SK-N-SH (cell line): ENCODE data around the gene CLPTM1L. TPM values are rescaled to one million over a fixed set of nuclear protein-coding genes. Genes with fewer than 3 reads are reported as not detected.

Experiments
- CTCF ChIA-PET: fragments of 300-600, 350-600 bp; formaldehyde crosslinking; extraction: SDS; loops from one replicate; lab custom pipeline; 2021; lab: Yijun Ruan, JAX
- POLR2A ChIA-PET: fragments of 350-600 bp; sonication (Branson Sonifier 250); formaldehyde crosslinking; extraction: SDS; loops from one replicate; lab custom pipeline; 2020; ENCODE audit warnings: antibody characterized with exemption, inconsistent platforms; lab: Yijun Ruan, JAX
- DNase-seq: peaks from one replicate; pipeline ENCODE4 v3.0.0; 2012
- H2AFZ ChIP-seq: fragments of 200-600 bp; sonication (generic); 2 replicates; pipeline ENCODE4 v1.8.1; 2016; ENCODE audit warnings: antibody characterized with exemption, mild to moderate bottlenecking, low read depth
- H3F3A ChIP-seq: fragments of 200-600 bp; sonication (generic); replicated peaks from 2 replicates; pipeline ENCODE3; 2016; ENCODE audit warnings: antibody characterized with exemption, mild to moderate bottlenecking; ENCODE audit not compliant: insufficient read depth
- H3K27ac ChIP-seq, 2 experiments: fragments of 200-500 bp in 1 of 2; fragments of 200-600 bp in 1 of 2; sonication (Bioruptor generic) in 1 of 2; sonication (generic), shearing (Covaris generic) in 1 of 2; 2 replicates each; pipeline versions ENCODE4 v1.5.1 to v1.6.1; 2014 to 2016; ENCODE audit warnings: low read depth in 2 of 2, inconsistent platforms in 1 of 2, low read length in 1 of 2, mild to moderate bottlenecking in 1 of 2, mixed read lengths in 1 of 2
- H3K27me3 ChIP-seq: fragments of 200-600 bp; sonication (generic), shearing (Covaris generic); 2 replicates; pipeline ENCODE4 v1.6.1; 2016; ENCODE audit warnings: mixed run types; ENCODE audit not compliant: insufficient read depth
- H3K36me3 ChIP-seq, 2 experiments: fragments of 200-500 bp in 1 of 2; fragments of 200-600 bp in 1 of 2; sonication (Bioruptor generic) in 1 of 2; sonication (generic) in 1 of 2; replicated peaks in 1 of 2; 2 replicates each; pipeline versions ENCODE3 to v1.5.1; 2014 to 2016; ENCODE audit warnings: low read length in 1 of 2, mild to moderate bottlenecking in 1 of 2; ENCODE audit not compliant: insufficient read depth in 2 of 2, control insufficient read depth in 1 of 2
- H3K4me1 ChIP-seq, 2 experiments: fragments of 200-500 bp in 1 of 2; fragments of 200-600 bp in 1 of 2; sonication (Bioruptor generic) in 1 of 2; sonication (generic), shearing (Covaris generic) in 1 of 2; 2 replicates each; pipeline versions ENCODE4 v1.5.1 to v1.6.1; 2014 to 2016; ENCODE audit warnings: low read depth in 1 of 2, low read length in 1 of 2, mixed run types in 1 of 2; ENCODE audit not compliant: insufficient read depth in 2 of 2, control insufficient read depth in 1 of 2
- H3K4me2 ChIP-seq: fragments of 200-600 bp; sonication (generic), shearing (Covaris generic); 2 replicates; pipeline ENCODE4 v1.6.1; 2017; ENCODE audit warnings: mixed run types
- H3K4me3 ChIP-seq, 2 experiments: fragments of 200-500 bp in 1 of 2; fragments of 200-600 bp in 1 of 2; sonication (Bioruptor generic) in 1 of 2; sonication (generic), shearing (Covaris generic) in 1 of 2; 2 replicates each; pipeline versions ENCODE4 v1.5.1 to v1.8.1; 2014 to 2016; ENCODE audit warnings: low read depth in 2 of 2, inconsistent platforms in 1 of 2, low read length in 1 of 2, mild to moderate bottlenecking in 1 of 2, mixed read lengths in 1 of 2, moderate library complexity in 1 of 2
- H3K79me2 ChIP-seq: fragments of 200-600 bp; sonication (generic); 2 replicates; pipeline ENCODE4 v1.8.1; 2017; ENCODE audit warnings: mild to moderate bottlenecking; ENCODE audit not compliant: insufficient read depth
- H3K9ac ChIP-seq: fragments of 200-600 bp; sonication (generic); 2 replicates; pipeline ENCODE4 v1.6.1; 2017; ENCODE audit warnings: mixed run types
- H3K9me2 ChIP-seq: fragments of 200-600 bp; sonication (generic); 2 replicates; pipeline ENCODE4 v1.6.1; 2017; ENCODE audit warnings: mixed run types
- H3K9me3 ChIP-seq: fragments of 200-600 bp; sonication (generic); 2 replicates; pipeline ENCODE4 v1.6.1; 2017; ENCODE audit warnings: mixed run types, mild to moderate bottlenecking, moderate library complexity
- H4K20me1 ChIP-seq: fragments of 200-600 bp; sonication (generic); 2 replicates; pipeline ENCODE4 v1.6.1; 2017; ENCODE audit warnings: mild to moderate bottlenecking, mixed run types; ENCODE audit not compliant: insufficient read depth
- CHD2 ChIP-seq: fragments of 150-350 bp; IDR thresholded peaks from 2 replicates; pipeline ENCODE4 v1.6.1; 2018; ENCODE audit warnings: low read length; ENCODE audit not compliant: partially characterized antibody
- ELF1 ChIP-seq: IDR thresholded peaks from 2 replicates; pipeline ENCODE4 v1.4.0; 2012
- EZH2phosphoT487 ChIP-seq: fragments of 200-600 bp; sonication (generic); IDR thresholded peaks from 2 replicates; pipeline ENCODE4 v1.6.1; 2017; ENCODE audit warnings: low read depth, mixed run types, mild to moderate bottlenecking, antibody characterized with exemption, moderate library complexity, borderline replicate concordance
- FOXJ3 ChIP-seq: sonication (generic); formaldehyde crosslinking; IDR thresholded peaks from 2 replicates; pipeline ENCODE4 v1.5.1; 2020; ENCODE audit warnings: mild to moderate bottlenecking, missing genetic modification reagents
- JUND ChIP-seq: IDR thresholded peaks from 2 replicates; pipeline ENCODE4 v1.4.0; 2012
- NFIC ChIP-seq: IDR thresholded peaks from 2 replicates; pipeline ENCODE4 v1.4.0; 2012; ENCODE audit warnings: borderline replicate concordance
- NRF1 ChIP-seq: IDR thresholded peaks from 2 replicates; pipeline ENCODE4 v1.6.1; 2012; ENCODE audit warnings: low read depth, mild to moderate bottlenecking, low read length
- POLR2AphosphoS5 ChIP-seq: IDR thresholded peaks from 2 replicates; pipeline ENCODE4 v1.6.1; 2012; ENCODE audit warnings: low read depth, low read length
- RAD21 ChIP-seq: IDR thresholded peaks from 2 replicates; pipeline ENCODE4 v1.6.1; 2012; ENCODE audit warnings: mild to moderate bottlenecking, low read length
- RCOR1 ChIP-seq: fragments of 150-350 bp; IDR thresholded peaks from 2 replicates; pipeline ENCODE4 v1.6.1; 2017; ENCODE audit warnings: antibody characterized with exemption, low read length
- RFX5 ChIP-seq: IDR thresholded peaks from 2 replicates; pipeline ENCODE4 v1.6.1; 2012; ENCODE audit warnings: mild to moderate bottlenecking, improper control_type of control experiment, low read length
- RXRA ChIP-seq: IDR thresholded peaks from 2 replicates; pipeline ENCODE4 v1.4.0; 2012; ENCODE audit warnings: low read depth, mild to moderate bottlenecking, borderline replicate concordance
- SIN3A ChIP-seq: IDR thresholded peaks from 2 replicates; pipeline ENCODE4 v1.6.1; 2012; ENCODE audit warnings: low read depth, mild to moderate bottlenecking, low read length, moderate library complexity, borderline replicate concordance
- SMC3 ChIP-seq: IDR thresholded peaks from 2 replicates; pipeline ENCODE4 v1.6.1; 2012; ENCODE audit warnings: low read depth, low read length, improper control_type of control experiment
- TAF1 ChIP-seq: IDR thresholded peaks from 2 replicates; pipeline ENCODE4 v1.6.1; 2012; ENCODE audit warnings: low read depth, mild to moderate bottlenecking, low read length, moderate library complexity, borderline replicate concordance
- YY1 ChIP-seq: IDR thresholded peaks from 2 replicates; pipeline ENCODE4 v1.4.0; 2012; ENCODE audit warnings: low read depth, mild to moderate bottlenecking
- WGBS: methylation state at CpG from one replicate; pipeline ENCODE4 v1.1.6; 2017; ENCODE audit warnings: low lambda C conversion rate; 5-methylcytosine and 5-hydroxymethylcytosine counted together
- polyA plus RNA-seq, 3 experiments: library from polyadenylated mRNA; depleted of rRNA; stranded (reverse); fragments of >200 nt; gene quantifications; 2 replicates each; pipeline ENCODE4 v1.2.3, GENCODE V29; 2012
- TF ChIP-seq, protein P1 (sequence below): IDR thresholded peaks from 2 replicates; pipeline ENCODE4 v1.4.0; 2012; ENCODE audit warnings: low read depth, borderline replicate concordance
- TF ChIP-seq, protein P2 (sequence below): fragments of 200-600 bp; sonication (generic); IDR thresholded peaks from 2 replicates; pipeline ENCODE4 v1.6.1; 2017; ENCODE audit warnings: antibody characterized with exemption, mild to moderate bottlenecking, moderate library complexity
- TF ChIP-seq, protein P3 (sequence below): IDR thresholded peaks from 2 replicates; pipeline ENCODE4; 2012
- TF ChIP-seq, protein P4 (sequence below): IDR thresholded peaks from 2 replicates; pipeline ENCODE4 v1.4.0; 2012; ENCODE audit warnings: low read depth, borderline replicate concordance

Gene CLPTM1L
- polyA plus RNA-seq, 1 of the 3 experiments (the other 2 are of a cell fraction) = 202 TPM

DNA sequence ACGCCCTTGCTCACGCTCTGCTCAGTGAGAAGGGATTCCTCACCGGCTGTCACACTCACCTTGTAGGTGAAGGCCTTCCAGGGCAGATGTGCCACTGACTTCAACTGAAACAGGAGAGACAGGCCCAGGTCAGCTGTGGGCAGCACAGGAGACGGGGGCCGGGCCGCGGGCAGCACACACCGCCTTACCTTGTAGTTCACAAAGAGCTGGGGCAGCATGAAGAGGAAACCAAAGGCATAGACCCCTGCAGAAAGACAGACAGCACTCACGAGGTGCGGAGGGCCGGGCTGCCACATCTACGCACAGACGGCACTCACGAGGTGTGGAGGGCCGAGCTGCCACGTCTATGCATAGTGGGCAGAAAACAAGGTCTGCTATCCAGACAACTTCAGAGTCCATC lies 23.3 kb downstream of the CLPTM1L start:
- TF ChIP-seq CHD2 = no peak
- no peak for TF ChIP-seq NFIC
- TF ChIP-seq, protein P1, sequence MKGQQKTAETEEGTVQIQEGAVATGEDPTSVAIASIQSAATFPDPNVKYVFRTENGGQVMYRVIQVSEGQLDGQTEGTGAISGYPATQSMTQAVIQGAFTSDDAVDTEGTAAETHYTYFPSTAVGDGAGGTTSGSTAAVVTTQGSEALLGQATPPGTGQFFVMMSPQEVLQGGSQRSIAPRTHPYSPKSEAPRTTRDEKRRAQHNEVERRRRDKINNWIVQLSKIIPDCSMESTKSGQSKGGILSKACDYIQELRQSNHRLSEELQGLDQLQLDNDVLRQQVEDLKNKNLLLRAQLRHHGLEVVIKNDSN = no peak
- TF ChIP-seq, protein P2, sequence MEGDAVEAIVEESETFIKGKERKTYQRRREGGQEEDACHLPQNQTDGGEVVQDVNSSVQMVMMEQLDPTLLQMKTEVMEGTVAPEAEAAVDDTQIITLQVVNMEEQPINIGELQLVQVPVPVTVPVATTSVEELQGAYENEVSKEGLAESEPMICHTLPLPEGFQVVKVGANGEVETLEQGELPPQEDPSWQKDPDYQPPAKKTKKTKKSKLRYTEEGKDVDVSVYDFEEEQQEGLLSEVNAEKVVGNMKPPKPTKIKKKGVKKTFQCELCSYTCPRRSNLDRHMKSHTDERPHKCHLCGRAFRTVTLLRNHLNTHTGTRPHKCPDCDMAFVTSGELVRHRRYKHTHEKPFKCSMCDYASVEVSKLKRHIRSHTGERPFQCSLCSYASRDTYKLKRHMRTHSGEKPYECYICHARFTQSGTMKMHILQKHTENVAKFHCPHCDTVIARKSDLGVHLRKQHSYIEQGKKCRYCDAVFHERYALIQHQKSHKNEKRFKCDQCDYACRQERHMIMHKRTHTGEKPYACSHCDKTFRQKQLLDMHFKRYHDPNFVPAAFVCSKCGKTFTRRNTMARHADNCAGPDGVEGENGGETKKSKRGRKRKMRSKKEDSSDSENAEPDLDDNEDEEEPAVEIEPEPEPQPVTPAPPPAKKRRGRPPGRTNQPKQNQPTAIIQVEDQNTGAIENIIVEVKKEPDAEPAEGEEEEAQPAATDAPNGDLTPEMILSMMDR = no peak
- no peak for TF ChIP-seq EZH2phosphoT487
- no peak for TF ChIP-seq TAF1
- no peaks in the 10 kb centered on the region for H3K9me2 ChIP-seq
- peaks cover 11% of the 10 kb centered on the region for H3F3A ChIP-seq
- ChIA-PET CTCF (interaction anchor here (1.9 kb wide), 1 partner anchor 324 kb away, joined by 4 read pairs; no protein-coding TSS in a partner anchor), POLR2A (no interaction called here)
- H3K4me1 ChIP-seq = no peaks in the 10 kb centered on the region
- no peak overlapping the region for H2AFZ ChIP-seq
- no peak overlapping the region for H3K27ac ChIP-seq
- H3K36me3 ChIP-seq = peaks cover 9 to 81% of the 10 kb centered on the region in 2 experiments
- no peak overlapping the region for H3K4me2 ChIP-seq
- H4K20me1 ChIP-seq = no peaks in the 10 kb centered on the region
- no peak overlapping the region for H3K4me3 ChIP-seq
- H3K9ac ChIP-seq = no peak overlapping the region
- H3K79me2 ChIP-seq = no peaks in the 10 kb centered on the region; the same call in 1 of the 2 replicates
- WGBS = 98% methylated on average over 14 of the region's 16 CpGs
- DNase-seq = no peak
- no peaks in the 10 kb centered on the region for H3K9me3 ChIP-seq
- no peaks in the 10 kb centered on the region for H3K27me3 ChIP-seq

DNA sequence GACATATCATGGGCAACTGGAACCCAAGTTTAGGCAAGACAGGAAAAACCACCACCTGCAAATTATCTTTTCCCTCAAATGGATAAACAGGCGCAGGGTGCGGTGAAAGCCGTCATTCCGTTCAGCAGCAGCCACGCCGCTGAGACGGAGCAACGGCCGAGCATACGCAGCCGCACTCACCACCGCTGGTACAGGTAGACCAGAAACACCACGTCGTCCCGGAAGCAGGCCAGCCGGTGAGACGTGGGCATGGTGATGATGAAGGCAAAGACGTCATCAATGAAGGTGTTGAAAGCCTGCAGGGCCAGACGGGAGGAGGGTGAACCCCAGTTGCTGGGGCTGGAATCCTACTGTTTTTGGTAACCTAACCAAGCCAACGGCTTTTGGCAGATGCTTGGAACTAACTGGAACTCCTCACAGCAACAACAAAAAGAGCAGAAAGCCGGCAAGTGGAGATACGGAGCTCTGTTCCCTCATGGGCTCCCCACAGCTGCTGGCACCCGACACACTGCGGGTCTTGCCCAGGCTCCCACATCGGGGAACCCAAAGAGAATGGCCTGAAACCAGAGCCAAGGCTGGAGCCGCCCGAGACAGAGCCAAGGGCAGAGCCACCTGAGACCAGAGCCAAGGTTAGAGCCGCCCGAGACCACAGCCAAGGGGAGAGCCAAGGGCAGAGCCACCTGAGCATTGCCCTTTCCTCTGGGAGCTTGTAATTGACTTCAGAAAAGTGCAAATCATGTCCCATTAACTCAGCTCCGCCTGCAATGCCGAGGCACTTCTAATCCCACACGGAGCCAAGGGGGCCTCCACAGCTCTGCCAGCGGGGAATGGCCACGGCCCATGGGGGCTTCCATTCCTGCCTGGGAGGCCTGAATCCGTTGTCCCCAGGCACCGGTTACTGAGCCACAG lies 24.2 kb downstream of the CLPTM1L start:
- Histone ChIP-seq H2AFZ (no peak overlapping the region), H3K4me2 (no peak overlapping the region), H3K79me2 (no peaks in the 10 kb centered on the region), H3K9me2 (no peaks in the 10 kb centered on the region), H3F3A (peaks cover 4% of the 10 kb centered on the region), H3K27me3 (no peaks in the 10 kb centered on the region), H3K4me1 (no peaks in the 10 kb centered on the region), H3K36me3 (peaks cover 9 to 80% of the 10 kb centered on the region in 2 experiments), H3K27ac (no peak overlapping the region), H4K20me1 (no peaks in the 10 kb centered on the region), H3K9me3 (no peaks in the 10 kb centered on the region), H3K4me3 (no peak overlapping the region), H3K9ac (no peak overlapping the region)
- no peak for DNase-seq
- TF ChIP-seq YY1 = no peak
- TF ChIP-seq RXRA = no peak
- TF ChIP-seq, protein P3, sequence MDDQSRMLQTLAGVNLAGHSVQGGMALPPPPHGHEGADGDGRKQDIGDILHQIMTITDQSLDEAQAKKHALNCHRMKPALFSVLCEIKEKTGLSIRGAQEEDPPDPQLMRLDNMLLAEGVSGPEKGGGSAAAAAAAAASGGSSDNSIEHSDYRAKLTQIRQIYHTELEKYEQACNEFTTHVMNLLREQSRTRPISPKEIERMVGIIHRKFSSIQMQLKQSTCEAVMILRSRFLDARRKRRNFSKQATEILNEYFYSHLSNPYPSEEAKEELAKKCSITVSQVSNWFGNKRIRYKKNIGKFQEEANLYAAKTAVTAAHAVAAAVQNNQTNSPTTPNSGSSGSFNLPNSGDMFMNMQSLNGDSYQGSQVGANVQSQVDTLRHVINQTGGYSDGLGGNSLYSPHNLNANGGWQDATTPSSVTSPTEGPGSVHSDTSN = no peak
- TF ChIP-seq FOXJ3 (CRISPR knock-in tag) = no peak
- no peak for TF ChIP-seq JUND
- TF ChIP-seq NRF1 = no peak
- TF ChIP-seq RAD21 = no peak
- no peak for TF ChIP-seq ELF1
- TF ChIP-seq SIN3A = no peak
- no peak for TF ChIP-seq RFX5
- TF ChIP-seq, protein P4, sequence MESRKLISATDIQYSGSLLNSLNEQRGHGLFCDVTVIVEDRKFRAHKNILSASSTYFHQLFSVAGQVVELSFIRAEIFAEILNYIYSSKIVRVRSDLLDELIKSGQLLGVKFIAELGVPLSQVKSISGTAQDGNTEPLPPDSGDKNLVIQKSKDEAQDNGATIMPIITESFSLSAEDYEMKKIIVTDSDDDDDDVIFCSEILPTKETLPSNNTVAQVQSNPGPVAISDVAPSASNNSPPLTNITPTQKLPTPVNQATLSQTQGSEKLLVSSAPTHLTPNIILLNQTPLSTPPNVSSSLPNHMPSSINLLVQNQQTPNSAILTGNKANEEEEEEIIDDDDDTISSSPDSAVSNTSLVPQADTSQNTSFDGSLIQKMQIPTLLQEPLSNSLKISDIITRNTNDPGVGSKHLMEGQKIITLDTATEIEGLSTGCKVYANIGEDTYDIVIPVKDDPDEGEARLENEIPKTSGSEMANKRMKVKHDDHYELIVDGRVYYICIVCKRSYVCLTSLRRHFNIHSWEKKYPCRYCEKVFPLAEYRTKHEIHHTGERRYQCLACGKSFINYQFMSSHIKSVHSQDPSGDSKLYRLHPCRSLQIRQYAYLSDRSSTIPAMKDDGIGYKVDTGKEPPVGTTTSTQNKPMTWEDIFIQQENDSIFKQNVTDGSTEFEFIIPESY = no peak
- no peak for TF ChIP-seq RCOR1
- no peak for TF ChIP-seq POLR2AphosphoS5
- TF ChIP-seq SMC3 = no peak
- TF ChIP-seq CHD2 = no peak
- whole genome bisulfite sequencing = 93% methylated on average over 33 of the region's 36 CpGs
- CTCF ChIA-PET = interaction anchor here (1.0 to 1.9 kb wide), 2 partner anchors 22 to 325 kb away, joined by 4 read pairs; no protein-coding TSS in a partner anchor
- POLR2A ChIA-PET = no interaction called here
